Measurements from ENCODE around the gene ART4. TPM values are rescaled to one million over a fixed set of nuclear protein-coding genes. Genes with fewer than 3 reads are reported as not detected.

ART4 gene
- total RNA-seq, 1 experiment from 2014 or later: not detected

GRCh38 chr12:14777271-14777670 is 66.1 kb downstream of the ART4 start:
- H3K9ac ChIP-seq (ENCODE audit: low read length): 0 out of 2 replicates have a peak overlapping the region, but pooled peaks have one; percentile 11
- no peak overlapping the region for H3K27ac ChIP-seq (ENCODE audit: low read depth, low read length)
- peaks cover 21 to 33% of the 10 kb centered on the region in 2 experiments for H3K4me1 ChIP-seq (ENCODE audit: control insufficient read depth in 1 of 2, insufficient read depth in 2 of 2, low read length in 2 of 2)
- ChIA-PET POLR2A (no interaction called here), CTCF (no interaction called here), RAD21 (ENCODE audit: low non-redundant PET in 1 of 2, low total read pairs in 2 of 2, uncharacterized antibody in 2 of 2, unreplicated experiment in 2 of 2) (no interaction called here)
- no peak for DNase-seq (ENCODE audit: low read depth, low spot score)
- H3K4me2 ChIP-seq (ENCODE audit: low read length): peak overlapping the region; percentile 31
- H3K27me3 ChIP-seq (ENCODE audit: insufficient read depth, low read length): no peaks in the 10 kb centered on the region
- no peak overlapping the region for H3K4me3 ChIP-seq (replicated peaks in 1 of 2; ENCODE audit: low read depth in 1 of 2, low read length in 2 of 2)
- TF ChIP-seq ZBTB33 (IDR thresholded peaks at IDR 0.05; ENCODE audit: extremely low read depth, insufficient replicate concordance, low read length) (no peak), SRF (IDR thresholded peaks at IDR 0.05; ENCODE audit: low read depth) (peak; percentile 38; the same call in 1 of the 2 replicates), EZH2phosphoT487 (IDR thresholded peaks at IDR 0.05; ENCODE audit: borderline replicate concordance) (no peak), SP1 (IDR thresholded peaks at IDR 0.05; ENCODE audit: low read depth) (peak; percentile 48)
- no TSS peak for BruUV-seq (replicated peaks)
- H3K9me3 ChIP-seq (ENCODE audit: control insufficient read depth in 1 of 2, insufficient read depth in 1 of 2, low read depth in 1 of 2, low read length in 2 of 2): no peaks in the 10 kb centered on the region
- peak; percentile 18; the same call in 1 of the 2 replicates for ATAC-seq
- no peak overlapping the region for H2AFZ ChIP-seq (ENCODE audit: low read depth, low read length, poor library complexity, severe bottlenecking)
- no peaks in the 10 kb centered on the region for H3K36me3 ChIP-seq (ENCODE audit: control insufficient read depth in 1 of 2, insufficient read depth in 2 of 2, low read length in 2 of 2)
- intact Hi-C loops (cut with micrococcal nuclease): no loop called here
- H3K9me2 ChIP-seq (ENCODE audit: insufficient read depth): no peaks in the 10 kb centered on the region
- no peaks in the 10 kb centered on the region for H3K79me2 ChIP-seq (ENCODE audit: insufficient read depth, low read length)
- no peaks in the 10 kb centered on the region for H4K20me1 ChIP-seq (ENCODE audit: insufficient read depth)

DNA sequence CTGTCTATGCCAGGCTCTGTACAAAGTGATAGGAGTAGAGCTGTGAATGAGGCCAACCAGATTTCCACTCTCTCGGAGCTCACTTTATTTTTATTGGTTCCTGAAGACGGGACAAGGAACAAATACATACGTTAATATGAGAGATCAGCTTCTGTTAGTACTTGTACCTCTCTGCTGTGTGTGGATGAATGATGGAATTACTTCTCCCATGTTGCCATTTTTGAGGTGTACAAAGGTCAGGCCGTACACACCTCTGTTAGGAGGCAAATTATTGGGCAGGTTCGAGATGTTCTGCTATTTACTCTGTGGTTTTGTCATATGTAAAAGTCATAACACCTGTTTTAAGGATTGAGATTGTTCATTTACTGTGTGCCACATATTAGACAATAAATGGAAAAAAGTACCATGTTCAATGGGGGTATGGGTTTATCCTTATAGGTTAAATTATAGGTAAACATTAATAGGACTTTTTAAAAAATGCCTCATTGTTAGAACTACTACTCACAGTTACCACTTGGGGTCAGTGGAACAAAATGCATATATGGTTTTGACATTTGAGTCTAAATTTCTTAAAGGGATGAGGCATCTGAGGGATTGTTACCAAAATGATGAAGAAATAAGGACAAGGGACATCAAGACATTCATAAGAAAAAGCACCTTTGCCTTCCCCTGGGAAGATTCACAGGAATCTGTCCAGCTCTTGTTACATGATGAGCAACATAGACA is 66.9 kb downstream of the ART4 start:
- H4K20me1 ChIP-seq (ENCODE audit: insufficient read depth): no peaks in the 10 kb centered on the region
- intact Hi-C loops (cut with micrococcal nuclease): no loop called here
- TF ChIP-seq TCF7L2 (IDR thresholded peaks at IDR 0.05; ENCODE audit: borderline replicate concordance, extremely low read depth, insufficient read depth, insufficient read length) (no peak), POLR2A (IDR thresholded peaks at IDR 0.05; ENCODE audit: borderline replicate concordance, extremely low read depth, insufficient read depth, insufficient read length) (no peak), REST (IDR thresholded peaks at IDR 0.05; ENCODE audit: low read depth) (no peak), ATF3 (IDR thresholded peaks at IDR 0.05) (no peak), RAD21 (IDR thresholded peaks at IDR 0.05; ENCODE audit: low read depth) (peak; percentile 40)
- TF ChIP-seq, protein P1, sequence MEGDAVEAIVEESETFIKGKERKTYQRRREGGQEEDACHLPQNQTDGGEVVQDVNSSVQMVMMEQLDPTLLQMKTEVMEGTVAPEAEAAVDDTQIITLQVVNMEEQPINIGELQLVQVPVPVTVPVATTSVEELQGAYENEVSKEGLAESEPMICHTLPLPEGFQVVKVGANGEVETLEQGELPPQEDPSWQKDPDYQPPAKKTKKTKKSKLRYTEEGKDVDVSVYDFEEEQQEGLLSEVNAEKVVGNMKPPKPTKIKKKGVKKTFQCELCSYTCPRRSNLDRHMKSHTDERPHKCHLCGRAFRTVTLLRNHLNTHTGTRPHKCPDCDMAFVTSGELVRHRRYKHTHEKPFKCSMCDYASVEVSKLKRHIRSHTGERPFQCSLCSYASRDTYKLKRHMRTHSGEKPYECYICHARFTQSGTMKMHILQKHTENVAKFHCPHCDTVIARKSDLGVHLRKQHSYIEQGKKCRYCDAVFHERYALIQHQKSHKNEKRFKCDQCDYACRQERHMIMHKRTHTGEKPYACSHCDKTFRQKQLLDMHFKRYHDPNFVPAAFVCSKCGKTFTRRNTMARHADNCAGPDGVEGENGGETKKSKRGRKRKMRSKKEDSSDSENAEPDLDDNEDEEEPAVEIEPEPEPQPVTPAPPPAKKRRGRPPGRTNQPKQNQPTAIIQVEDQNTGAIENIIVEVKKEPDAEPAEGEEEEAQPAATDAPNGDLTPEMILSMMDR (IDR thresholded peaks at IDR 0.05 in 2 of 3, conservative IDR thresholded peaks at IDR 0.05 in 1 of 3; ENCODE audit: borderline replicate concordance in 1 of 3, insufficient read depth in 1 of 3, low read depth in 2 of 3, low read length in 2 of 3): peak in 2 of 3 experiments; percentile 3 to 41; a peak in 3 of 6 replicates
- ChIA-PET RAD21 (ENCODE audit: low non-redundant PET in 1 of 2, low total read pairs in 2 of 2, uncharacterized antibody in 2 of 2, unreplicated experiment in 2 of 2) (no interaction called here), POLR2A (no interaction called here), CTCF (no interaction called here)
- H3K9me3 ChIP-seq (ENCODE audit: control insufficient read depth in 1 of 2, insufficient read depth in 1 of 2, low read depth in 1 of 2, low read length in 2 of 2): no peaks in the 10 kb centered on the region
- H3K9me2 ChIP-seq (ENCODE audit: insufficient read depth): no peaks in the 10 kb centered on the region
- no TSS peak for BruUV-seq (replicated peaks)
- no peak overlapping the region for H3K4me3 ChIP-seq (replicated peaks in 1 of 2; ENCODE audit: low read depth in 1 of 2, low read length in 2 of 2)
- no peak for ATAC-seq
- H3K9ac ChIP-seq (ENCODE audit: low read length): no peak overlapping the region
- peak overlapping the region; percentile 31 for H3K4me2 ChIP-seq (ENCODE audit: low read length)
- H3K27ac ChIP-seq (ENCODE audit: low read depth, low read length): no peak overlapping the region
- no peak for DNase-seq (ENCODE audit: low read depth, low spot score)
- no peaks in the 10 kb centered on the region for H3K79me2 ChIP-seq (ENCODE audit: insufficient read depth, low read length)
- H3K36me3 ChIP-seq (ENCODE audit: control insufficient read depth in 1 of 2, insufficient read depth in 2 of 2, low read length in 2 of 2): no peaks in the 10 kb centered on the region
- H3K4me1 ChIP-seq (ENCODE audit: control insufficient read depth in 1 of 2, insufficient read depth in 2 of 2, low read length in 2 of 2): peaks cover 21 to 39% of the 10 kb centered on the region in 2 experiments
- H2AFZ ChIP-seq (ENCODE audit: low read depth, low read length, poor library complexity, severe bottlenecking): no peak overlapping the region
- H3K27me3 ChIP-seq (ENCODE audit: insufficient read depth, low read length): no peaks in the 10 kb centered on the region
